Activated CD8-positive, alpha-beta memory T cell treated with anti-CD3 and anti-CD28 coated beads, Interleukin-2, amount 50 U/mL, for 48 hours (primary cell): ENCODE results near the gene HLA-DRA.

Experiments used
- DNase-seq: peaks from one replicate; pipeline ENCODE4 v3.0.0-alpha.2; 2020

The HLA-DRA gene

GRCh38 chr6:32483968-32484613 is 44.4 kb downstream of the HLA-DRA start:
- DNase-seq = no peak

- no peak for DNase-seq
Observed at GRCh38 chr6:32484614-32484998, 44.9 kb downstream of the HLA-DRA start.

- DNase-seq = no peak
Observed at GRCh38 chr6:32488083-32488482, 48.4 kb downstream of the HLA-DRA start.

DNA sequence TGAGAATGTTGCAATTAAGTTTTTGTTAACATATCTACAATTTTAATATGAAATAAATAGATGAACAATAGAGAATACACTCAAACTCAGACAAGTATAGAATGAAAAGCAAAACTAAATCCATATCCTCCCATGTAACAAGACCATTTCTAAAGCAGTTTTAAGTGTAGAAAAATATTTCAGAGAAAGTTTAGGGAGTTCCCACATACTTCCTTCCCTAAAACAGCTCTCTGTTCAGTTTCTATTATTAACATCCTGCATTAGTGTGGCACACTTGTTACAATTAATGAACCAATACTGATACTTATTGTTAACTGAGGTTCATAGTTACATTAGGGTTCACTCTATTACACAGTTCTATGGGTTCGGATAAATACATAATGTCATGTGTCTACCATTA is 52.0 kb downstream of the HLA-DRA start:
- DNase-seq = no peak

DNA sequence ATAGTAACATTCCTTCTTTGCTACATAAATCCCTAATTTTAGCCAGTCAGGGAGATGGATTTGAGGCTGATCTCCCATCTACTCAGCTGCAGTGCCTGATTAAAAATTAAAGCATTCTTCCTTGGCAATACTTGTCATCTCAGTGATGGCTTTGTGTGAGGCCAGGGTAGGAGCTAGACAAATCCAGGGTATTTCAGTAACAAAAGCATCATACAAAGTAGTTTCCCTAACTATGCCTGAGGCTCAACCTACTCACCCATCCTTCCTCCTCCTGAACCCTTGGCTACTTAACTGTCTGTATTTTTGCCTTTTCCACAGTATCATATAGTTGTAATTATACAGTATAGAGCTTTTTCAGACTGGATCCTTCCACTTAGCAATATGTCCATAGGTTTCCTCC is 52.7 kb downstream of the HLA-DRA start:
- no peak for DNase-seq
